ENCODE data around the gene ATP11A. TPM values are rescaled to one million over a fixed set of nuclear protein-coding genes. Genes with fewer than 3 reads are reported as not detected.

The ATP11A gene
- total RNA-seq, 6 experiments from 2014 or later = 24.3 to 57.4 (median 33.1) TPM

DNA sequence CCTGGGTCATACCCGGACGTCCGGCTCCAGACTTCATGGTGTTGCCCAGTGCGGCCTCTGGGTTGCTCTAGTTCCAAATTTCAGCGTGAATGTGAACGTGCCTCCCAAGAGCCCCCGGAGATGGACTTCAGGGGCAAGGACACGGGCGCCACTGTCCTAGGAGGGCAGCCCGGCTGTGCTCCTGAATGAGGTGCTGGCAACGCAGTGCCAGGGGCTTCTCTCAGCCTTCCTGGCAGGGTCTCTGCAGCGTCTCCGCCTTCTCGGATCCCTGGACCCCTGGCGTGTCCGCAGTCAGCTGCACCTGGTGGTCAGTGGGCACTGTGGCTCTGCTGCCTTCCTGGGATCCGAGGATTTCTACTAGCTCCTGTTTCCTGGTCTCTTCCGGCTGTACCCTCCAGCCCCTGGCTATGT is 177.5 kb downstream of the ATP11A start:
- Histone ChIP-seq H3K4me1 (no peaks in the 10 kb centered on the region), H3K27ac (no peak overlapping the region), H3K36me3 (peaks cover 0 to 6% (median under 1%) of the 10 kb centered on the region in 4 donors), H3K4me3 (no peak overlapping the region), H3K9me3 (no peaks in the 10 kb centered on the region), H3K27me3 (no peaks in the 10 kb centered on the region)
- DNase-seq = no peak
- TF ChIP-seq POLR2A (IDR thresholded peaks at IDR 0.05) (no peak), CTCF (IDR thresholded peaks at IDR 0.05) (no peak)
- ATAC-seq = no peak
- 100% methylated on average over 3 of the region's 18 CpGs for WGBS (ENCODE audit: insufficient coverage, low coverage, low lambda C conversion rate, missing lambda C conversion rate)
- intact Hi-C loops (cut with DNase I) = no loop called here

DNA sequence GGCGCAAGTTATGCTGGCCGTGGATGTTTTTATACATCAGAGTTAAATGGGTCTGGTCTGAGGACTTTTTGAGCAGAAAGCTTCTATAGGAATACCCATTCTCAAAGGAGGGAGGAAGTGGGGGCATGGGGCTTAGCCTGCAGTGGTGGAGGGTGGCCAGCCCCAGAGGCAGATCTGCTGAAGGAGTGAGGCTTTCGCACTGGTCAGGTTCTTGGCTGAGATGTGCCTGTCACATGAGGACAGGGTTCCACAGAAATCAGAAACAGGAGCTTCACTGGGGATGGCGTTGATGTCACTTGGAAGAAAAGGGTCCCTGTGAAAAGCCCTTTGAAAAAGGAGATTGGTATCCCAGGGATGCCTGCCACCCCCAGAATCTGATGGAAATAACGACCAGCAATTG is 178.5 kb downstream of the ATP11A start:
- Histone ChIP-seq H3K36me3 (peaks cover 0 to 5% (median 0%) of the 10 kb centered on the region in 4 donors), H3K9me3 (no peaks in the 10 kb centered on the region), H3K4me1 (no peaks in the 10 kb centered on the region), H3K4me3 (no peak overlapping the region), H3K27me3 (no peaks in the 10 kb centered on the region), H3K27ac (no peak overlapping the region)
- intact Hi-C loops (cut with DNase I) = no loop called here
- no peak for ATAC-seq
- TF ChIP-seq CTCF (IDR thresholded peaks at IDR 0.05) = no peak
- no peak for TF ChIP-seq POLR2A (IDR thresholded peaks at IDR 0.05)
- WGBS (ENCODE audit: insufficient coverage, low coverage, low lambda C conversion rate, missing lambda C conversion rate) = 93% methylated on average over 3 of the region's 5 CpGs
- DNase-seq = no peak

- H3K4me3 ChIP-seq = no peak overlapping the region
- ATAC-seq (no peak), DNase-seq (no peak)
- no peaks in the 10 kb centered on the region for H3K27me3 ChIP-seq
- H3K4me1 ChIP-seq = no peaks in the 10 kb centered on the region
- no peaks in the 10 kb centered on the region for H3K9me3 ChIP-seq
- intact Hi-C loops (cut with DNase I) = loop anchor here (10.0 kb wide), 1 partner anchor 225 kb away; no protein-coding TSS in a partner anchor
- WGBS (ENCODE audit: insufficient coverage, low coverage, low lambda C conversion rate, missing lambda C conversion rate) = 83% methylated on average over 4 of the region's 15 CpGs
- H3K27ac ChIP-seq = no peak overlapping the region
- TF ChIP-seq CTCF (IDR thresholded peaks at IDR 0.05) (no peak), POLR2A (IDR thresholded peaks at IDR 0.05) (no peak)
- peaks cover 0 to 5% (median 0%) of the 10 kb centered on the region in 4 donors for H3K36me3 ChIP-seq
These were observed 179.6 kb downstream of the ATP11A start for GRCh38 chr13:112869202-112870050.

- H3K27ac ChIP-seq = no peak overlapping the region
- H3K27me3 ChIP-seq = no peaks in the 10 kb centered on the region
- no peaks in the 10 kb centered on the region for H3K9me3 ChIP-seq
- no peak for ATAC-seq
- H3K4me3 ChIP-seq = no peak overlapping the region
- intact Hi-C loops (cut with DNase I) = loop anchor here (10.0 kb wide), 1 partner anchor 225 kb away; no protein-coding TSS in a partner anchor
- H3K36me3 ChIP-seq = peaks cover 0 to 5% (median 0%) of the 10 kb centered on the region in 4 donors
- WGBS (ENCODE audit: insufficient coverage, low coverage, low lambda C conversion rate, missing lambda C conversion rate) = 63% methylated on average over 1 of the region's 2 CpGs
- no peak for TF ChIP-seq CTCF (IDR thresholded peaks at IDR 0.05)
- TF ChIP-seq POLR2A (IDR thresholded peaks at IDR 0.05) = no peak
- H3K4me1 ChIP-seq = no peaks in the 10 kb centered on the region
- no peak for DNase-seq
These were observed 180.2 kb downstream of the ATP11A start for GRCh38 chr13:112870051-112870331.
